GM18498 (cell line): ENCODE measurements around the gene RNF43.

ENCODE experiments used
- ATAC-seq: cut with Tn5 transposase; IDR thresholded peaks from one replicate; pipeline ENCODE4 v1.9.1; 2021; ENCODE audit warnings: mild to moderate bottlenecking, moderate library complexity; ENCODE audit not compliant: unreplicated experiment

RNF43 gene

GRCh38 chr17:58382872-58383242 lies 34.5 kb downstream of the RNF43 start:
- ATAC-seq, result no peak

- ATAC-seq, result peak; percentile 68
Measured at GRCh38 chr17:58382108-58382871, 35.0 kb downstream of the RNF43 start.

- no peak for ATAC-seq
Measured at GRCh38 chr17:58381124-58382035, 36.0 kb downstream of the RNF43 start.

DNA sequence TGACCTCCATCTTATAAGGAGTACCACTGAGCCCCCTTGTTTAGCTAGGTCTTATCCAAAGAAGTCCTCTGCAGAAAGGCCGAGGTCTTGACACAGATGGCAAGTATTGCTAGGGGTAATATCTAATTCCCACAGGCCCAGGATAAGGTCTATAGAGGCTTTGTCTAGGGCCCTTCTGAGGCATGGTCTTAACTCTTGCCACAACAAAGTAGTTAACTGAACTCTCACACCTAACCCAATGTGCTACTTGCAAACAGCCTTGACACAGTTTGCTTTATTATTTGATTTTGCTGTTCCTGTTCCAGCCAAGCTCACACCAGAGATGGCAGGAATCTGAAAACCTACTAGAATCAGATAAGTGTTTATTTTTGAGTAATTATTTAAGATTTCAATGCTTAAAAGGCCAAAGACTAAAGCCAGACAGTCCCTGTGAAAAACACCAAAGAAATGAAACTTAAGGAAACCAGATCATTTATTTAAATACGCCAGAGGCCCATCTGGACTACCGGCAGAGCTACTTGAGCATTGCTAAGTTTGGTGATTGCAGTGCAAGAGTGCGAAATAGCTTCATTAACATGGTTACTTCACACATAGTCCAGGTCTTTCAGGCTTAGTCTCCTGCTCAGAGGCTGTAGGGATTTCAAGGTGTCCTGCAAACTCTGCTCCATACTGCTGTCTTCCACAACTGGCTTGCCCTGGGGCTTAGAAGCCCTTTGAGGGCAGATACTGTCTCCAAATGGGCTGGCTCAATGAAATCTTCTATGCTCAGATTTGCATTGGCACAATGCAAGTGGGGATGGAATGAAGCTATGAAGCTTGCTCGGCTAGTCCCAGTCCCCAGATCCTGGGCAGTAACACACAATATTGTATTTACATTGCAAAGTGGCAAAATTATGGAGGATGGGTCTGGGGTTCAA lies 36.9 kb downstream of the RNF43 start:
- ATAC-seq, result no peak

DNA sequence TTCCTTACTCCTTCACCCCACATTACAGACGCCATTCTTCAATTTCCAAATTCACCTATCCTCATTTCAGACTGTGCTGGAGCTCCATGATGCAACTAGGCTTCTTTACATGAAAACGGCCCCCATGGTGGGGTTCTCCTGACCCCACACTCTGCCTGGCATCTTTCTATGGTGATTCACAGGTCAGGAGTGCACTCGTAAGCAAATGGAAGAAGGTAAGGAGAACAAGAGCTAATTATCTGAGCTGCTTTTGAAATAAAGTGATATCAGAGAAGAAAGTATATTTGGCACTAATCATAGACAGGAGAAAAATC lies 37.9 kb downstream of the RNF43 start:
- ATAC-seq, result no peak

- ATAC-seq, result no peak
Measured at GRCh38 chr17:58378733-58379510, 38.4 kb downstream of the RNF43 start.

GRCh38 chr17:58377661-58378060 lies 39.7 kb downstream of the RNF43 start:
- no peak for ATAC-seq

DNA sequence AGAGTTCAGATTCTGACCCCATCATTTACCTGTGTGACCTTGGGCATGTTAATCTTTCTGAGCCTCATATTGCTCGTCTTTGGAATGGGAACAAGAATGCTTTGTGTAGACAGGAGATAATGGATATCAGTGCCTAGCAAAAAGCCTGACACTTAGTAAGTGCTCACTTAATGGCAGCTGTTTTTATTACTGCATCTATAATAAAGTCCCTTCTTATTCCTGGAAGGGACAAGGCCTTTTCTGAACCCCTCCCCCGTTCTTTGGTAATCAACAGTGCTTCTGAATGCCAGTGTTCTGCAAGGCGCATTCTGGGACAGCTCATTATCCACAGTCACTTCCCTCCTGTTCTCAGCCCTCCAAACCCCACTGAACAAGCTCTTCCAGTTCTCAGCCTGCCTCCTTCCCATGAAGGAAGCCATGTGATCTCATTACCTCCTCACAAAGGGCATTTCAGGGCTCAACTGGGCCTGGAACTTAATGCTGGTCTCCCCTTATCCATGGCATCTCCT lies 40.2 kb downstream of the RNF43 start:
- no peak for ATAC-seq

DNA sequence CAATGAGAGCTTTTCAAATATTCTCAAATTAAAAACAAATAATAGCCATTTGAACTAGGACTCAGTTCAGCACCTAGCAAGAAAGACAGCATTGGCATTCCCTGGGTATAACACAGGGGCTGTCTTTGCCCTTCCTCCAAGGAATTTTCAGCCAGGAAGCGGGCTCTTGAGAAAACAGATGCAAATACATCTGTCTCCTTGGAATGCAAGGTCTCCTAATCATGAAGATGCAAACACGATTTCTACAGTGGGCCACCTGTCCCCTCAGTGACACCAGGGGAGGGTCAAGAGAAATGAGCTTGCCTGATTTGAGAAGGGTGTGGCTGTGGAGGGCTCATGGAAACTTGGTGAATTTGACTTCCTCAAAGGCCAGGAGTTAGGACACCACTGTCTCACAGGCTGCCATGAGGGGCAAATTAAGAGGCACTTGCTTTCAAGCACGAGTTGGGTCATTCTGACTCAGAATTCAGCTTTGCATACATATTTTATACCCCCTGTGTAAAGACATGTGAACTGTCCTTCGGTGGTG lies 40.8 kb downstream of the RNF43 start:
- ATAC-seq, result no peak

GRCh38 chr17:58375811-58376210 lies 41.5 kb downstream of the RNF43 start:
- ATAC-seq, result no peak

DNA sequence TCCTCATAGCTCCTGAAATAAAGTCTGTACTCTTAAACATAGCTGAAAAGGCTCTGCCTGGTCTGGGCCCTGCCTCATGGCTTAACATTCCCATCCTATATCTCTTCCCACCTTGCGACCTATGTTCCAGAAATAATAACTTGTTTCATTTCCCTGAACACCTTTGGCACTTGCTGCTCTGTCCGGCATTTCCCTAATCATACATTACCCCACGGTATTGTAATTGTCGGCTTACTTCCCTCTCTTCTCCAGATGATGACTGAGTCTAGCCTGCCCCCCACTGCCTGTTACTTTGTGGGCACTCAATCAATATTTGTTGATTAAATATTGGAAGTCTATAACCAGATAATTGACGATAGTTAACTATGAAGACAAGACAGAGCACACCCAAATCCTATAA lies 42.1 kb downstream of the RNF43 start:
- no peak for ATAC-seq

DNA sequence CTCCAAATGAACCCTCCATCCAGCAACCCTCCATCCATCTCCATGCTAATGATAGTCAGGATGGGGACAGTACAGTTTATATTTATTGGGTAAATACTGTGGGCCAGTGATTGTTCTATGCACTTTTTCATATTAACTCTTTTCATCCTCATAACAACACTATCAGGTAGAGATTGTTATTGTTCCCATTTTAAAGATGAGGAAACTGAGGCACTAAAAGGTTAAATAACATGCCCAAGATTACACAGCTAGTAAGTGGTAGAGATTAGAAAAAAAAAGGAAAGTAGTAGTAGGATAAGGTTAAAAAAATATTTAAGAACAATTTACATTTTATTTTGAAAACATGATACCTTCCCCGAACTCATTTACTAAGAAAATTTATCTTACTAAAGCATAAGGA lies 43.4 kb downstream of the RNF43 start:
- ATAC-seq, result no peak

DNA sequence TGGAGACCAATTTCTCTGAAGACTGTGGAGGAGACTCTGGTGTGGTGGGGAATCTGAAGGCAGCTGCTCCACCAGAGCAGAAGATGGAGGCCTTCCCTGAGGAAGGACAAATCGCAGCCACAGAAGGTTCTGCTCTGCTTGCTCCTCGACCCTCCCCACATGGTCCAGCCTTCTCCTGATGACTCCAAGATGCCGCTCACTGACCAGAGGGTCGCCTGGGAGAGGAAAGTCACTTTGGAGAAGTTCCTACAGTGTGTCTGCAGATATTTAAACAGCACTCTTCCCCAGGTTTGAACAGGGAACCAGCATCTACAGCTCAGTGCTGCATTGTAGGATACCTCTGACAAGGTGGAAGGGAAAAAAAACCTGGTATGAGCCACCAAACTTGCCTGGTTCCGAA lies 44.3 kb downstream of the RNF43 start:
- no peak for ATAC-seq

GRCh38 chr17:58371300-58371950 lies 45.9 kb downstream of the RNF43 start:
- ATAC-seq, result no peak

DNA sequence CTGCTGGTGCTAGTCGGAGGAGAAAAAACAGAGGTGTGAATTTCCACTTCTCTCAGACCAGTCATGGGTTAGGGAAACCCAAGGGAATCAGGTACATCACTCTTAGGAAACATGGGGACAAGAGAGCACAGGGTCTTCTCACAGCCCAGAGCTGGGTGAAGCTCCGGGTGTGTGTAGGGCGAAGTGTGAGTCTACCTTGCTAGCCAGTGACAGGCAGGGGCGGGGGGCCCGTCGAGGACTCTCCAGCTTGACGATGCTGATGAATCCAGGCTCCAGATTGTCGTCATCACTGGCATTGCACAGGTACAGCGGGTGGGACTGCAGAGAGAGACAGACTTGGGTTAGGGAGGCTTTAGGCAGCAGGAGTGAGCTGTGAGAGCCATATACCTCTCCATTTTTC lies 46.6 kb downstream of the RNF43 start:
- ATAC-seq, result no peak

- no peak for ATAC-seq
Measured at GRCh38 chr17:58370309-58370708, 47.0 kb downstream of the RNF43 start.

- ATAC-seq, result no peak
Measured at GRCh38 chr17:58369214-58370031, 47.9 kb downstream of the RNF43 start.

DNA sequence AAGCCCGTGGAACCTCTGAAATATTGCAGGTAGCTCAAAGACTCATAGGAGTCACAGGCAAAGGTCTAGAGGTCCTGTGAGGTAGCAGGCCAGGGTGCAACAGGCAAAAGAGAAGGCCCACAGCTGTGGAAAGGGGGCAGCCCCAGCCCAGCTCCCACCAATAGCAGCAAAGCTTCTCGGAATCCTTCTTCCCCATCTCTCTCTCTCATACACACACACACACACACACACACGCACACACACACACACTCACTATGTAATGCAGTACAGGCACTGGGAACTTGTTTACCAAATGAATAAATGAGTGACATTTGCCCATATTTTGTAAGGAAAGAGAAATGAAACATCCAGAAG lies 48.5 kb downstream of the RNF43 start:
- no peak for ATAC-seq
